Measurements from ENCODE around the gene PCBP1. TPM values are rescaled to one million over a fixed set of nuclear protein-coding genes. Genes with fewer than 3 reads are reported as not detected.
"Not testable (repeated sequence)": the region's sequence is repeated elsewhere in the genome, so short reads cannot be mapped to it uniquely, and the experiment has no call there.

The PCBP1 gene
- total RNA-seq, 1 donor from 2014 or later, result 45.4 TPM

GRCh38 chr2:70088598-70089219, 1.4 kb downstream of the PCBP1 start:
- Histone ChIP-seq H3K4me1 (ENCODE audit: control insufficient read depth in 3 of 3, insufficient read depth in 3 of 3, low read length in 3 of 3) (peaks cover 26 to 39% (median 28%) of the 10 kb centered on the region in 3 donors), H3K4me3 (ENCODE audit: low read length in 3 of 3) (peak overlapping the region; percentile 98), H3K36me3 (ENCODE audit: control insufficient read depth in 3 of 3, insufficient read depth in 3 of 3, low read length in 3 of 3) (peaks cover 13 to 14% (median 13%) of the 10 kb centered on the region in 3 donors), H3K9ac (ENCODE audit: low read depth in 1 of 3, low read length in 3 of 3) (peak overlapping the region; percentile 95 to 99 (median 98)), H3K27me3 (ENCODE audit: control insufficient read depth in 3 of 3, insufficient read depth in 3 of 3, low read length in 3 of 3) (no peaks in the 10 kb centered on the region), H3K27ac (ENCODE audit: low read depth, low read length) (peak overlapping the region; percentile 100), H3K9me3 (ENCODE audit: control insufficient read depth in 3 of 3, low read length in 3 of 3) (no peaks in the 10 kb centered on the region)

DNA sequence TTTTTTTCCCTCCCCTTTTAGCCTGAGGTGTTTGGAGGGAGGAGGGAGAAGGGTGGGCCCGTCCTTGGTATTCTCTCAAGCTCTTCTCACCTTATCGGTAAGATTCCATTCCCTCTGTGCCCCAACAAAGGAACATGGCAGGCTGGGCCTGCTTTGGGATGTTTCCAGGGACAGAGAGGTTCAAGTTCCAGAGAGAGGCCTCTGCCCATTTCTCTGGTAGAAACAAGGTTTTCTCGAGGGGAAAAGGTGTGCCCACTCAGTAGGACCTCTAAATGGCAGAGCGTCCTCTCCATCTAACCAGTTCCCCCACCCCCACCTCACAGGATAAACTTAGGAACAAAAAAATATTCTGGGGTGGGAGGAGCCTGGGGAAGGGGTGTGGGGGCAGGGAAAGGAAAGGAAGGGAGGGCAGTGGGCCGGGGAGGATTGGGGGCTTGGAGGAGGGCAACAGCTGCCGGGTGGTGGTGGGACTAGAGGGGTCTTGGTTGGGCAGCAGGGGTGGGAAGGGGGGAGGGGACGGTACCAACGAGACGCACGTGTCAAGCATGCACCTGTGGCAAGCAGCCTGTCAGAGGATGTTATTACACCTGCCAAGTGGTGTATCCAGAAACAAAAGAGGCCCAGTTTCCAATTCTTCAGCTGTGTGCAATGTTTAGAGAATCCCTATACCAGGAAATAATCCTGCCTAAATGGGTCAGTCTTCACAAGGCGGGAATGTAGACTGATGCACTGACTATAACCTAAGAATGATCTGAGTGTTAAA, 2.1 kb downstream of the PCBP1 start:
- Histone ChIP-seq H3K4me3 (ENCODE audit: low read length in 3 of 3) (peak overlapping the region; percentile 98), H3K9ac (ENCODE audit: low read depth in 1 of 3, low read length in 3 of 3) (peak overlapping the region; percentile 95 to 99 (median 98)), H3K27ac (ENCODE audit: low read depth, low read length) (peak overlapping the region; percentile 100), H3K9me3 (ENCODE audit: control insufficient read depth in 3 of 3, low read length in 3 of 3) (no peaks in the 10 kb centered on the region), H3K36me3 (ENCODE audit: control insufficient read depth in 3 of 3, insufficient read depth in 3 of 3, low read length in 3 of 3) (peaks cover 10 to 11% (median 11%) of the 10 kb centered on the region in 3 donors), H3K27me3 (ENCODE audit: control insufficient read depth in 3 of 3, insufficient read depth in 3 of 3, low read length in 3 of 3) (no peaks in the 10 kb centered on the region), H3K4me1 (ENCODE audit: control insufficient read depth in 3 of 3, insufficient read depth in 3 of 3, low read length in 3 of 3) (peaks cover 23 to 39% (median 24%) of the 10 kb centered on the region in 3 donors)

DNA sequence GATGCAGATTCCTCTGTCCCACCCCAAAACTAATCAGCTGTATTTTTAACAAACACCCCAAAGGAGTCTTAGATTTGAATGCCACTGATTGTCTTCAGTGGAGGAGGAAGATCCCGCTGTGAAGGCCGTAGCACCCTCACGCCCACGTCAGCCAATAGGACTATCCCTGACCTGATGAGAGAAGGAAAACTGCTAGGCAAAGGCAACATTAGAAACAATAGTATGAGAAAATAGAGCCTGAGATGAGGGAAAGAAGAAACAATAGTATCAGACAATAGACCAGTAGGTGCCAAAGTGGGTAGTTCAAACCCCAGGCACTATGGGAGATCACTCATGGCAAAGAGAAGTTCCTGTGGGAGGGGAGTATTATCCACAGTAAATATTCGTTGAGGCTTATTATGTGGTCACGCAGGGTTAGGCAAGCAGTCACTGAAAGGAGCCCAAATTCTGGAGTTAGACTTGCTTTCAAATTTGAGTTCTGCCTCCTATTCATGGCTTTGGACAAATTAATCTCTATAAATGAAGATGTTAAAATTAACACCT, 2.8 kb downstream of the PCBP1 start:
- Histone ChIP-seq H3K4me1 (ENCODE audit: control insufficient read depth in 3 of 3, insufficient read depth in 3 of 3, low read length in 3 of 3) (peaks cover 21 to 41% (median 26%) of the 10 kb centered on the region in 3 donors), H3K9me3 (ENCODE audit: control insufficient read depth in 3 of 3, low read length in 3 of 3) (no peaks in the 10 kb centered on the region)

GRCh38 chr2:70090706-70091334, 3.5 kb downstream of the PCBP1 start:
- Histone ChIP-seq H3K4me3 (ENCODE audit: low read length in 3 of 3) (no peak overlapping the region), H3K27ac (ENCODE audit: low read depth, low read length) (peak overlapping the region; percentile 100), H3K36me3 (ENCODE audit: control insufficient read depth in 3 of 3, insufficient read depth in 3 of 3, low read length in 3 of 3) (peaks cover 10 to 11% (median 11%) of the 10 kb centered on the region in 3 donors), H3K9me3 (ENCODE audit: control insufficient read depth in 3 of 3, low read length in 3 of 3) (no peaks in the 10 kb centered on the region), H3K9ac (ENCODE audit: low read depth in 1 of 3, low read length in 3 of 3) (peak overlapping the region in 1 of 3 donors; percentile 95), H3K4me1 (ENCODE audit: control insufficient read depth in 3 of 3, insufficient read depth in 3 of 3, low read length in 3 of 3) (peaks cover 16 to 39% (median 25%) of the 10 kb centered on the region in 3 donors), H3K27me3 (ENCODE audit: control insufficient read depth in 3 of 3, insufficient read depth in 3 of 3, low read length in 3 of 3) (no peaks in the 10 kb centered on the region)

More for the DNA sequence above, 2.8 kb downstream of the PCBP1 start:
- H3K27me3 ChIP-seq (ENCODE audit: control insufficient read depth in 3 of 3, insufficient read depth in 3 of 3, low read length in 3 of 3), result no peaks in the 10 kb centered on the region
- H3K27ac ChIP-seq (ENCODE audit: low read depth, low read length), result peak overlapping the region; percentile 100
- peaks cover 10 to 11% (median 11%) of the 10 kb centered on the region in 3 donors for H3K36me3 ChIP-seq (ENCODE audit: control insufficient read depth in 3 of 3, insufficient read depth in 3 of 3, low read length in 3 of 3)
- peak overlapping the region; percentile 98 for H3K4me3 ChIP-seq (ENCODE audit: low read length in 3 of 3)
- peak overlapping the region in 2 of 3 donors; percentile 95 to 99 for H3K9ac ChIP-seq (ENCODE audit: low read depth in 1 of 3, low read length in 3 of 3)

DNA sequence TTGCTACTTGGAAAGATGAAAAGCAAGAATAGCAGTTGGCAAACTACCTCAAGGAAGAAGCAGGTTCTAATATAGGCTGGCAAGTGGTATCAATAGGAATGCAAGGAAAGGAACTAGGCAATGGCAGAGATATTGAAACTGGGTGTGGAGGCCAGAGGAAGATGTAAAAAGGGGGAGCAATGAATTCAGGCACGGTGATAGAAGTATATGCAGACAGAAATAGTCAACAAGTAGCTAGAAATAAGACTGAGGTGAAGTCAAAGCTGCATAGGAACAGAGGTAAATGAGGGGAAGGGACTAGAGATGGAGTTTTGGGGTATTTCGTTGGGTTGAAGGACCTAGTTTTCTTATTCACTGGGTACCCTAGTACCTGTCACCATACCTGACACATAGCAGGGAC, 4.1 kb downstream of the PCBP1 start:
- Histone ChIP-seq H3K9me3 (ENCODE audit: control insufficient read depth in 3 of 3, low read length in 3 of 3) (no peaks in the 10 kb centered on the region), H3K9ac (ENCODE audit: low read depth in 1 of 3, low read length in 3 of 3) (no peak overlapping the region), H3K27me3 (ENCODE audit: control insufficient read depth in 3 of 3, insufficient read depth in 3 of 3, low read length in 3 of 3) (no peaks in the 10 kb centered on the region), H3K4me1 (ENCODE audit: control insufficient read depth in 3 of 3, insufficient read depth in 3 of 3, low read length in 3 of 3) (peaks cover 12 to 35% (median 21%) of the 10 kb centered on the region in 3 donors), H3K4me3 (ENCODE audit: low read length in 3 of 3) (no peak overlapping the region), H3K36me3 (ENCODE audit: control insufficient read depth in 3 of 3, insufficient read depth in 3 of 3, low read length in 3 of 3) (peaks cover 10 to 11% (median 11%) of the 10 kb centered on the region in 3 donors), H3K27ac (ENCODE audit: low read depth, low read length) (peak overlapping the region; percentile 2)

- Histone ChIP-seq H3K4me1 (ENCODE audit: control insufficient read depth in 3 of 3, insufficient read depth in 3 of 3, low read length in 3 of 3) (peaks cover 12 to 35% (median 21%) of the 10 kb centered on the region in 3 donors), H3K36me3 (ENCODE audit: control insufficient read depth in 3 of 3, insufficient read depth in 3 of 3, low read length in 3 of 3) (peaks cover 10 to 11% (median 11%) of the 10 kb centered on the region in 3 donors), H3K9ac (ENCODE audit: low read depth in 1 of 3, low read length in 3 of 3) (no peak overlapping the region), H3K4me3 (ENCODE audit: low read length in 3 of 3) (no peak overlapping the region), H3K27me3 (ENCODE audit: control insufficient read depth in 3 of 3, insufficient read depth in 3 of 3, low read length in 3 of 3) (no peaks in the 10 kb centered on the region), H3K27ac (ENCODE audit: low read depth, low read length) (peak overlapping the region; percentile 2), H3K9me3 (ENCODE audit: control insufficient read depth in 3 of 3, low read length in 3 of 3) (no peaks in the 10 kb centered on the region)
Observed at GRCh38 chr2:70091816-70092215, 4.5 kb downstream of the PCBP1 start.

DNA sequence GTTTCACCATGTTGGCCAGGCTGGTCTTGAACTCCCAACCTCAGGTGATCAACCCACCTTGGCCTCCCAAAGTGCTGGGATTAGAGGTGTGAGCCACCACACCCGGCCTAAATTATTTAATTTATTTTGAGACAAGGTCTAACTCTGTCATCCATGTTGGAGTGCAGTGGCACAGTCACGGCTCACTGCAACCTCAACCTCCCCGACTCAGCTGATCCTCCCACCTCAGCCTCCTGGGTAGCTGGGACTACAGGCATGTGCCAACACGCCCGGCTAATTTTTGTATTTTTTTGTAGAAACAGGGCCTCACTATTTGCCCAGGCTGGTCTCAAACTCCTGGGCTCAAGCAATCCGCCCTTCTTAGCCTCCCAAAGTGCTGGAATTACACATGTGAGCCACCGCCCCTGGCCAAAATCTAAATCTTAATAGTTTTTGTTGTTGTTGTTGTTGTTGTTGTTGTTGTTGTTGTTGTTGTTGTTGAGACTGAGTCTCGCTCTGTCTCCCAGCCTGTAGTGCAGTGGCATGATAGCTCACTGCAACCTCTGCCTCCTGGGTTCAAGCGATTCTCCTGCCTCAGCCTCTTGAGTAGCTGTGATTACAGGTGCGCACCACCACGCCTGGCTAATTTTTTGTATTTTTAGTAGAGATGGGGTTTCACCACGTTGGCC, 5.4 kb downstream of the PCBP1 start:
- not testable (repeated sequence) for H3K9me3 ChIP-seq (ENCODE audit: control insufficient read depth in 3 of 3, low read length in 3 of 3); H3K27ac ChIP-seq (ENCODE audit: low read depth, low read length); H3K27me3 ChIP-seq (ENCODE audit: control insufficient read depth in 3 of 3, insufficient read depth in 3 of 3, low read length in 3 of 3); H3K9ac ChIP-seq (ENCODE audit: low read depth in 1 of 3, low read length in 3 of 3); H3K4me3 ChIP-seq (ENCODE audit: low read length in 3 of 3)
- H3K4me1 ChIP-seq (ENCODE audit: control insufficient read depth in 3 of 3, insufficient read depth in 3 of 3, low read length in 3 of 3), result peaks cover 12 to 35% (median 21%) of the 10 kb centered on the region in 3 donors
- peaks cover 10 to 11% (median 10%) of the 10 kb centered on the region in 3 donors for H3K36me3 ChIP-seq (ENCODE audit: control insufficient read depth in 3 of 3, insufficient read depth in 3 of 3, low read length in 3 of 3)

DNA sequence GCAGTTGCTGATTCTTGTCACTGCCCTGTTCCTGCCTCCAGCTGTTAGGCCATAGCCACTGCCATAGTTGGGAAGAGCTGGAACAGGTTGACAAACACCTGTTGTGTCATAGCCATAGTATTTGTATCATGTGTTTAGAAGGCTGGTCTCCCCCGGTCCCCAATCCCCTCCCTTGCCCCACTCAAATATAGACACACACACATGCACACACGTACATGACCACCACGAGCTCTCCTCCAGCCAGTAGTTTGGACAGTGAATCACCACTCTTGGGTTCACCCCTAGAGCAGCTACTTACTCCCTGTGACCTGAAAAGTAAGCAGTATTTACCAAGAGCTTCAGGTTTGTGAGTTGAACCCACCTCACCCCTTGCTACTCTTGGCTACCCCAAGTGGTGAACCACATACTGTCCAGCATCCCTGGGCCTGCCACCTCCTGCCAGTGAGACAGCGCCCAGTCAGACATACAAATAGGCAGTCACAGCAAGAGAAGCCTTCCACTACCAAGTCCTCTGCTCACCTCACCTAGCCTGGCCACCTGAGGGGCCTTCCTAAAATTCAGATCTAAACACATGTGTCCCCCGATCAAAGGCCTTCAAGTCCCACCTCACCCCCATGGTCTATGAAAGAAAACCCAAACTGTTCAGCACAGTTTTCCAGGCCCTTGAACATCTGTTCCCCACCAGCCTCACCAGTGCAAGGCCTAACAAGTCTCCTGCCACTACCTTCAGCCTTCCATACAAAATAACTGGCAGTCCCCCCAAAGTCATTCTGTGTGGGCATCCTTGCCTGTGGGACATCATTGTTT, 7.1 kb downstream of the PCBP1 start:
- Histone ChIP-seq H3K27me3 (ENCODE audit: control insufficient read depth in 3 of 3, insufficient read depth in 3 of 3, low read length in 3 of 3) (no peaks in the 10 kb centered on the region), H3K9ac (ENCODE audit: low read depth in 1 of 3, low read length in 3 of 3) (no peak overlapping the region), H3K9me3 (ENCODE audit: control insufficient read depth in 3 of 3, low read length in 3 of 3) (no peaks in the 10 kb centered on the region), H3K36me3 (ENCODE audit: control insufficient read depth in 3 of 3, insufficient read depth in 3 of 3, low read length in 3 of 3) (no peaks in the 10 kb centered on the region), H3K4me3 (ENCODE audit: low read length in 3 of 3) (no peak overlapping the region), H3K27ac (ENCODE audit: low read depth, low read length) (peak overlapping the region; percentile 67), H3K4me1 (ENCODE audit: control insufficient read depth in 3 of 3, insufficient read depth in 3 of 3, low read length in 3 of 3) (peaks cover 12 to 27% (median 18%) of the 10 kb centered on the region in 3 donors)

Measured in skeletal muscle tissue (tissue), 4 donors.